ENCODE data around the gene TMEM98.
"Not testable (repeated sequence)": the region's sequence is repeated elsewhere in the genome, so short reads cannot be mapped to it uniquely, and the experiment has no call there.

The TMEM98 gene

DNA sequence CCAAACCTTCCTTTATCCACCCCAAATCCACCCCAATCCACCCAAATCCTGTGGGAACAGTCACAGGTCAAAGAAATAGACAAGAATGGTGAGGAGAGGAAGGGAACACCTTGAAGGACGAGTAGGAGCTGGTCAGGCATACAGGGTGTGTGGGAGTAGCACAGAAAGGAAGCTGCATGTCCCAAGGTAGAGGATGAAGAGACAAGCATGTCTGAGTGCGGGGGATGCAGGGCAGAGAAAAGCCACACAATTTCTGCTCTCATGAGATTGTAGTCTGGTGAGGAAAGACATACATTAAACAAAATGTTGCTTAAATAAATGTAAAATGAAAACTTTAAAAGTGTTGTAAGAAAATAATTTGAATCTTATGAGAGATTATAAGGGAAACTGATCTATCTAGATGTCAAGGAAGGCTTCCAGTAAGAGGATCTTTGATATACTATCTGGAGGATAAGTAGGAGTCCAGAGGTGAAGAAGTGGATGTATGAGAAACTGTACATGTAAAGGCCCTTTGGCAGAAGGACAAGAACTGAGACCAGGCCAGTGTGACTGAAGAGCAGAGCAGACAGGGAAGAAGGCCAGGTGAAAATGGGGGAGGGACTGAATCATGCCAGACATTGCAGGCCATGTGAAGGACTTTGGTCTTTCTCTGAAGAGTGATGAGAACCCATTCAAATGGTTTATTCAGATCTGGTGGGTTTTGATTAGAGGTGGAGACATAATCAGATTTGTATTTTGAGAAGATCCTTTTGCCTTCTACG lies 18.6 kb downstream of the TMEM98 start:
- H3K36me3 ChIP-seq (ENCODE audit: low read length), result no peaks in the 10 kb centered on the region
- TF ChIP-seq, protein P1, sequence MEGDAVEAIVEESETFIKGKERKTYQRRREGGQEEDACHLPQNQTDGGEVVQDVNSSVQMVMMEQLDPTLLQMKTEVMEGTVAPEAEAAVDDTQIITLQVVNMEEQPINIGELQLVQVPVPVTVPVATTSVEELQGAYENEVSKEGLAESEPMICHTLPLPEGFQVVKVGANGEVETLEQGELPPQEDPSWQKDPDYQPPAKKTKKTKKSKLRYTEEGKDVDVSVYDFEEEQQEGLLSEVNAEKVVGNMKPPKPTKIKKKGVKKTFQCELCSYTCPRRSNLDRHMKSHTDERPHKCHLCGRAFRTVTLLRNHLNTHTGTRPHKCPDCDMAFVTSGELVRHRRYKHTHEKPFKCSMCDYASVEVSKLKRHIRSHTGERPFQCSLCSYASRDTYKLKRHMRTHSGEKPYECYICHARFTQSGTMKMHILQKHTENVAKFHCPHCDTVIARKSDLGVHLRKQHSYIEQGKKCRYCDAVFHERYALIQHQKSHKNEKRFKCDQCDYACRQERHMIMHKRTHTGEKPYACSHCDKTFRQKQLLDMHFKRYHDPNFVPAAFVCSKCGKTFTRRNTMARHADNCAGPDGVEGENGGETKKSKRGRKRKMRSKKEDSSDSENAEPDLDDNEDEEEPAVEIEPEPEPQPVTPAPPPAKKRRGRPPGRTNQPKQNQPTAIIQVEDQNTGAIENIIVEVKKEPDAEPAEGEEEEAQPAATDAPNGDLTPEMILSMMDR (IDR thresholded peaks at IDR 0.05; ENCODE audit: insufficient read depth, low read length, poor library complexity, severe bottlenecking), result no peak
- TF ChIP-seq EZH2phosphoT487 (conservative IDR thresholded peaks at IDR 0.05; ENCODE audit: low read length), result no peak
- H3K9me3 ChIP-seq (ENCODE audit: insufficient read depth, low read length), result no peaks in the 10 kb centered on the region
- no peak overlapping the region for H3K27ac ChIP-seq (ENCODE audit: low read depth, low read length)
- H3K9me2 ChIP-seq (replicated peaks; ENCODE audit: insufficient read depth, low read length), result no peaks in the 10 kb centered on the region
- no peaks in the 10 kb centered on the region for H4K20me1 ChIP-seq (ENCODE audit: low read depth, low read length)
- H3K79me2 ChIP-seq (ENCODE audit: insufficient read depth, low read length), result no peaks in the 10 kb centered on the region
- H3K9ac ChIP-seq (ENCODE audit: low read length), result no peak overlapping the region
- no peak overlapping the region for H3K4me2 ChIP-seq (ENCODE audit: low read depth, low read length, poor library complexity, severe bottlenecking)
- no peak overlapping the region for H3K4me3 ChIP-seq (ENCODE audit: insufficient read depth, low read length, poor library complexity, severe bottlenecking)
- no peaks in the 10 kb centered on the region for H3F3A ChIP-seq (ENCODE audit: insufficient read depth)
- no peak overlapping the region for H2AFZ ChIP-seq (ENCODE audit: low read depth, low read length, severe bottlenecking)
- no peaks in the 10 kb centered on the region for H3K27me3 ChIP-seq (ENCODE audit: low read length)

DNA sequence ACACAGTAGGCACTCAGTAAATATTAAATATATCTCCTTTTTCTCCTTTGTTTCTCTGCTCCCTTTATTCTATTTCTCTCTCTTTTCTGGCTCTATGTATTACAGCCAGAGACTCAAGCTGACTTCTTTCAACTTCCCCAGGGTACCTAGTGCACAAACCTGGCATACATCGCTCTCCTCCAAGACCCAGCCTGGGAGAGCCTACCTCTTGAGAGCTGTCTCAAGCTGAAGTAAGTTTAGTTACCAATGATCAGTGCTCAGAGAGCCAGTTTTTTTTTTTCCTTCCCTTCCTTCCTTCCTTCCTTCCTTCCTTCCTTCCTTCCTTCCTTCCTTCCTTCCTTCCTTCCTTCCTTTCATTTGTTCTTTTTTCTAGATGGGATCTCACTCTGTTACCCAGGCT lies 19.8 kb downstream of the TMEM98 start:
- no peaks in the 10 kb centered on the region for H3K9me2 ChIP-seq (replicated peaks; ENCODE audit: insufficient read depth, low read length)
- no peak overlapping the region for H3K9ac ChIP-seq (ENCODE audit: low read length)
- TF ChIP-seq EZH2phosphoT487 (conservative IDR thresholded peaks at IDR 0.05; ENCODE audit: low read length), result no peak
- TF ChIP-seq, protein P1 (IDR thresholded peaks at IDR 0.05; ENCODE audit: insufficient read depth, low read length, poor library complexity, severe bottlenecking), result no peak
- H3K27ac ChIP-seq (ENCODE audit: low read depth, low read length), result no peak overlapping the region
- no peaks in the 10 kb centered on the region for H3K9me3 ChIP-seq (ENCODE audit: insufficient read depth, low read length)
- H4K20me1 ChIP-seq (ENCODE audit: low read depth, low read length), result no peaks in the 10 kb centered on the region
- H3K36me3 ChIP-seq (ENCODE audit: low read length), result no peaks in the 10 kb centered on the region
- H3F3A ChIP-seq (ENCODE audit: insufficient read depth), result no peaks in the 10 kb centered on the region
- H3K27me3 ChIP-seq (ENCODE audit: low read length), result no peaks in the 10 kb centered on the region
- no peak overlapping the region for H3K4me2 ChIP-seq (ENCODE audit: low read depth, low read length, poor library complexity, severe bottlenecking)
- no peaks in the 10 kb centered on the region for H3K79me2 ChIP-seq (ENCODE audit: insufficient read depth, low read length)
- no peak overlapping the region for H3K4me3 ChIP-seq (ENCODE audit: insufficient read depth, low read length, poor library complexity, severe bottlenecking)
- H2AFZ ChIP-seq (ENCODE audit: low read depth, low read length, severe bottlenecking), result no peak overlapping the region

DNA sequence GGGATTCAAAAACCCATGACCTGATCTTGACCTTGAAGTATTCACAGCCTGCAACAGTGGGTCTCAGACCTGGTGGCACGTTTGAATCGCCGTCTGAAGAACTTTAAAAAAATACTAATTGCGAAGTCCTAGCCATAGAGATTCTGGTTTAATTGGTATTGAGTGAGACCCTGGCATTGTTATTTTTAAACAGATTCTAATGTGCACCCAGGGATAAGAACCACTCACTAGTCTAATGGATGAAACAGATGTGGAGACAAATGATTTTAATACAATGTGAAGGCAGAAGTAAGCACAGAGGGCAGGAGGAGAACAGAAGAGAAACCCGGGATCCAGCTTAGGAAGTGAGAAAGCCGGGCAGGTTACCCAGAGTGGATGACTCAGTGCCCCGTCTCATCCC lies 21.2 kb downstream of the TMEM98 start:
- Histone ChIP-seq H3K27ac (ENCODE audit: low read depth, low read length) (no peak overlapping the region), H4K20me1 (ENCODE audit: low read depth, low read length) (no peaks in the 10 kb centered on the region), H3K36me3 (ENCODE audit: low read length) (no peaks in the 10 kb centered on the region), H2AFZ (ENCODE audit: low read depth, low read length, severe bottlenecking) (no peak overlapping the region), H3F3A (ENCODE audit: insufficient read depth) (no peaks in the 10 kb centered on the region), H3K9me3 (ENCODE audit: insufficient read depth, low read length) (no peaks in the 10 kb centered on the region), H3K9ac (ENCODE audit: low read length) (no peak overlapping the region), H3K4me2 (ENCODE audit: low read depth, low read length, poor library complexity, severe bottlenecking) (no peak overlapping the region), H3K9me2 (replicated peaks; ENCODE audit: insufficient read depth, low read length) (no peaks in the 10 kb centered on the region), H3K27me3 (ENCODE audit: low read length) (no peaks in the 10 kb centered on the region), H3K4me3 (ENCODE audit: insufficient read depth, low read length, poor library complexity, severe bottlenecking) (no peak overlapping the region), H3K79me2 (ENCODE audit: insufficient read depth, low read length) (no peaks in the 10 kb centered on the region)
- TF ChIP-seq, protein P1 (IDR thresholded peaks at IDR 0.05; ENCODE audit: insufficient read depth, low read length, poor library complexity, severe bottlenecking), result no peak
- TF ChIP-seq EZH2phosphoT487 (conservative IDR thresholded peaks at IDR 0.05; ENCODE audit: low read length), result no peak

DNA sequence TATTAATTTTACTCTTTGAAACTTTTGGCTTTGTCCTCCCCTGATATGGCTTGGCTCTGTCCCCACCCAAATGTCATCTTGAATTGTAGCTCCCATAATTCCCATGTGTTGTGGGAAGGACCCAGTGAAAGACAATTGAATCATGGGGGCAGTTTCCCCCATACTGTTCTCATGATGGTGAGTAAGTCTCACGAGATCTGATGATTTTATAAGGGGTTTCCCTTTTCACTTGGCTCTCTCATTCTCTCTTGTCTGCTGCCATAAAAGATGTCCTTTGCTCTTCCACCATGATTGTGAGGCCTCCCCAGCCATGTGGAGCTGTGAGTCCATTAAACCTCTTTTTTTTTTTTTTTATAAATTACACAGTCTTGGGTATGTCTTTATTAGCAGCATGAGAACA lies 24.5 kb downstream of the TMEM98 start:
- H4K20me1 ChIP-seq (ENCODE audit: low read depth, low read length); H3K36me3 ChIP-seq (ENCODE audit: low read length): not testable (repeated sequence)

More for the DNA sequence above, 24.5 kb downstream of the TMEM98 start:
- H3K27ac ChIP-seq (ENCODE audit: low read depth, low read length); H2AFZ ChIP-seq (ENCODE audit: low read depth, low read length, severe bottlenecking); H3K79me2 ChIP-seq (ENCODE audit: insufficient read depth, low read length); H3K4me2 ChIP-seq (ENCODE audit: low read depth, low read length, poor library complexity, severe bottlenecking); H3F3A ChIP-seq (ENCODE audit: insufficient read depth); H3K27me3 ChIP-seq (ENCODE audit: low read length); H3K9me2 ChIP-seq (replicated peaks; ENCODE audit: insufficient read depth, low read length); H3K9me3 ChIP-seq (ENCODE audit: insufficient read depth, low read length); H3K9ac ChIP-seq (ENCODE audit: low read length); H3K4me3 ChIP-seq (ENCODE audit: insufficient read depth, low read length, poor library complexity, severe bottlenecking): not testable (repeated sequence)
